ENCODE results near the gene DUS4L. TPM values are rescaled to one million over a fixed set of nuclear protein-coding genes. Genes with fewer than 3 reads are reported as not detected.
"Not testable (repeated sequence)": the region's sequence is repeated elsewhere in the genome, so short reads cannot be mapped to it uniquely, and the experiment has no call there.

DUS4L gene
- polyA plus RNA-seq, result 10 to 100 TPM in 1 of 4 donors, 1 to 10 TPM in 3; 3.5 to 13.8 (median 4.2) TPM
- long read RNA-seq, donor 1, partial matches to known transcripts, result 0 of 3 reads
- long read RNA-seq, donor 1, other reads (novel, unspliced or antisense), result 0 of 3 reads
- long read RNA-seq, donor 2, result 0 reads
- long read RNA-seq, donor 3, partial matches to known transcripts, result 12 of 13 reads
- long read RNA-seq, donor 3, other reads (novel, unspliced or antisense), result 0 of 13 reads
- long read RNA-seq, donor 4, result 0 reads
- long read RNA-seq, donor 5, partial matches to known transcripts, result 0 of 1 reads
- long read RNA-seq, donor 5, other reads (novel, unspliced or antisense), result 0 of 1 reads
- long read RNA-seq, donor 6, result 0 reads
- long read RNA-seq, donor 7, partial matches to known transcripts, result 0 of 2 reads
- long read RNA-seq, donor 7, other reads (novel, unspliced or antisense), result 0 of 2 reads
- long read RNA-seq, donor 8, result 0 reads
- long read RNA-seq, donor 9, result 0 reads
- long read RNA-seq, donor 10, partial matches to known transcripts, result 5 of 8 reads
- long read RNA-seq, donor 10, other reads (novel, unspliced or antisense), result 0 of 8 reads

- no peaks in the 10 kb centered on the region for H3K27me3 ChIP-seq (ENCODE audit: control insufficient read depth in 3 of 3, insufficient read depth in 3 of 3, low read length in 3 of 3)
- no peak for FAIRE-seq
- peaks cover 0 to 13% (median 10%) of the 10 kb centered on the region in 3 donors for H3K4me1 ChIP-seq (ENCODE audit: control insufficient read depth in 3 of 3, insufficient read depth in 2 of 3, low read depth in 1 of 3, low read length in 2 of 3)
- WGBS, 3 donors, result 0 to 1% (median 0%) methylated on average over 44 to 55 of the region's 55 CpGs
- H3K9me3 ChIP-seq (ENCODE audit: control insufficient read depth in 2 of 2, insufficient read depth in 1 of 2, low read depth in 1 of 2, low read length in 1 of 2), result no peaks in the 10 kb centered on the region
- H3K36me3 ChIP-seq (ENCODE audit: control insufficient read depth in 3 of 3, insufficient read depth in 2 of 3, low read depth in 1 of 3, low read length in 3 of 3), result no peaks in the 10 kb centered on the region
- DNase-seq, result peak; percentile 89 to 97
- H3K27ac ChIP-seq (ENCODE audit: low read depth in 1 of 3, low read length in 2 of 3), result peak within 1 kb of the TSS; percentile 97 to 100 (median 99)
- H3K4me3 ChIP-seq (ENCODE audit: low read depth in 1 of 3, low read length in 3 of 3), result peak within 1 kb of the TSS; percentile 81 to 88 (median 87)
Measured at GRCh38 chr7:107563775-107564552, at the start of gene DUS4L, which contains the start of gene COG5. DUS4L (plus strand) TSS chr7:107563971; CDS start chr7:107567071, 3,100 bp downstream. COG5 (minus strand) TSS chr7:107563920; CDS start chr7:107563896, 24 bp downstream.

GRCh38 chr7:107526672-107527071 lies 37.1 kb upstream of the DUS4L start:
- Histone ChIP-seq H3K27me3 (ENCODE audit: control insufficient read depth in 3 of 3, insufficient read depth in 3 of 3, low read length in 3 of 3) (no peaks in the 10 kb centered on the region), H3K27ac (ENCODE audit: low read depth in 1 of 3, low read length in 2 of 3) (no peak overlapping the region), H3K36me3 (ENCODE audit: control insufficient read depth in 3 of 3, insufficient read depth in 2 of 3, low read depth in 1 of 3, low read length in 3 of 3) (peaks cover 0 to 20% (median 3%) of the 10 kb centered on the region in 3 donors), H3K4me1 (ENCODE audit: control insufficient read depth in 3 of 3, insufficient read depth in 2 of 3, low read depth in 1 of 3, low read length in 2 of 3) (no peaks in the 10 kb centered on the region), H3K4me3 (ENCODE audit: low read depth in 1 of 3, low read length in 3 of 3) (no peak overlapping the region), H3K9me3 (ENCODE audit: control insufficient read depth in 2 of 2, insufficient read depth in 1 of 2, low read depth in 1 of 2, low read length in 1 of 2) (peaks cover 0 to 4% of the 10 kb centered on the region in 2 donors)
- WGBS, 3 donors, result 98 to 100% (median 98%) methylated on average over 2 of the region's 2 CpGs
- no peak for FAIRE-seq
- DNase-seq, result no peak

- Histone ChIP-seq H3K36me3 (ENCODE audit: control insufficient read depth in 3 of 3, insufficient read depth in 2 of 3, low read depth in 1 of 3, low read length in 3 of 3) (peaks cover 0 to 22% (median 3%) of the 10 kb centered on the region in 3 donors), H3K27ac (ENCODE audit: low read depth in 1 of 3, low read length in 2 of 3) (no peak overlapping the region), H3K9me3 (ENCODE audit: control insufficient read depth in 2 of 2, insufficient read depth in 1 of 2, low read depth in 1 of 2, low read length in 1 of 2) (no peaks in the 10 kb centered on the region), H3K27me3 (ENCODE audit: control insufficient read depth in 3 of 3, insufficient read depth in 3 of 3, low read length in 3 of 3) (no peaks in the 10 kb centered on the region), H3K4me3 (ENCODE audit: low read depth in 1 of 3, low read length in 3 of 3) (no peak overlapping the region), H3K4me1 (ENCODE audit: control insufficient read depth in 3 of 3, insufficient read depth in 2 of 3, low read depth in 1 of 3, low read length in 2 of 3) (no peaks in the 10 kb centered on the region)
- DNase-seq (no peak), FAIRE-seq (no peak)
- 85 to 87% (median 85%) methylated on average over 3 of the region's 3 CpGs for WGBS, 3 donors
Measured at GRCh38 chr7:107527196-107527595, 36.6 kb upstream of the DUS4L start.

- FAIRE-seq, result no peak
- no peak for DNase-seq
Measured at GRCh38 chr7:107528461-107528860, 35.3 kb upstream of the DUS4L start.

DNA sequence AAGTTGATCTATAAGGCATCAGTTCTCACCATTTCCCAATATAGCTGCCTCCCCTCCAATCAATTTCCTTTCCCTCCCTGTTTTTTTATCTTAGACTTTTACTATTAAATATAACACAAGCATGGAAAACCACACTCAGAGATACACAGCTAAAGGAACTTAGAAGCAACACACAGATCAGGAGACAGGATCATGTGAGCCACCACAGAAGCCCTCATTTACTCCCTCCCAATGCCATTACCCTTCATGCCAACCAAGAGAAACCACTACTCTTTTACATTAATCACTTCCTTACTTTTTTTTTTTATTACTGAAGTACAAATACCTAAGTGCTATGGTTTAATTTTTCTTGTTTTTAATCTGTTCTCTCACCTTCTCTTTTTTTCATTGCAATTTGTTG lies 33.0 kb upstream of the DUS4L start:
- FAIRE-seq, result no peak
- H3K4me1 ChIP-seq (ENCODE audit: control insufficient read depth in 3 of 3, insufficient read depth in 2 of 3, low read depth in 1 of 3, low read length in 2 of 3), result no peaks in the 10 kb centered on the region

More at GRCh38 chr7:107528461-107528860, 35.3 kb upstream of the DUS4L start:
- Histone ChIP-seq H3K27ac (ENCODE audit: low read depth in 1 of 3, low read length in 2 of 3) (no peak overlapping the region), H3K4me1 (ENCODE audit: control insufficient read depth in 3 of 3, insufficient read depth in 2 of 3, low read depth in 1 of 3, low read length in 2 of 3) (no peaks in the 10 kb centered on the region), H3K4me3 (ENCODE audit: low read depth in 1 of 3, low read length in 3 of 3) (no peak overlapping the region), H3K36me3 (ENCODE audit: control insufficient read depth in 3 of 3, insufficient read depth in 2 of 3, low read depth in 1 of 3, low read length in 3 of 3) (peaks cover 0 to 19% (median 3%) of the 10 kb centered on the region in 3 donors), H3K27me3 (ENCODE audit: control insufficient read depth in 3 of 3, insufficient read depth in 3 of 3, low read length in 3 of 3) (no peaks in the 10 kb centered on the region), H3K9me3 (ENCODE audit: control insufficient read depth in 2 of 2, insufficient read depth in 1 of 2, low read depth in 1 of 2, low read length in 1 of 2) (no peaks in the 10 kb centered on the region)

GRCh38 chr7:107534139-107534538 lies 29.6 kb upstream of the DUS4L start:
- Histone ChIP-seq H3K27ac (ENCODE audit: low read depth in 1 of 3, low read length in 2 of 3) (no peak overlapping the region), H3K27me3 (ENCODE audit: control insufficient read depth in 3 of 3, insufficient read depth in 3 of 3, low read length in 3 of 3) (no peaks in the 10 kb centered on the region), H3K9me3 (ENCODE audit: control insufficient read depth in 2 of 2, insufficient read depth in 1 of 2, low read depth in 1 of 2, low read length in 1 of 2) (no peaks in the 10 kb centered on the region), H3K4me1 (ENCODE audit: control insufficient read depth in 3 of 3, insufficient read depth in 2 of 3, low read depth in 1 of 3, low read length in 2 of 3) (no peaks in the 10 kb centered on the region), H3K36me3 (ENCODE audit: control insufficient read depth in 3 of 3, insufficient read depth in 2 of 3, low read depth in 1 of 3, low read length in 3 of 3) (peaks cover 0 to 13% (median 3%) of the 10 kb centered on the region in 3 donors), H3K4me3 (ENCODE audit: low read depth in 1 of 3, low read length in 3 of 3) (no peak overlapping the region)
- DNase-seq (no peak), FAIRE-seq (no peak)

More for the DNA sequence above, 33.0 kb upstream of the DUS4L start:
- Histone ChIP-seq H3K36me3 (ENCODE audit: control insufficient read depth in 3 of 3, insufficient read depth in 2 of 3, low read depth in 1 of 3, low read length in 3 of 3) (peaks cover 0 to 12% (median 3%) of the 10 kb centered on the region in 3 donors), H3K27ac (ENCODE audit: low read depth in 1 of 3, low read length in 2 of 3) (no peak overlapping the region), H3K4me3 (ENCODE audit: low read depth in 1 of 3, low read length in 3 of 3) (no peak overlapping the region), H3K9me3 (ENCODE audit: control insufficient read depth in 2 of 2, insufficient read depth in 1 of 2, low read depth in 1 of 2, low read length in 1 of 2) (no peaks in the 10 kb centered on the region), H3K27me3 (ENCODE audit: control insufficient read depth in 3 of 3, insufficient read depth in 3 of 3, low read length in 3 of 3) (no peaks in the 10 kb centered on the region)
- DNase-seq, result no peak

DNA sequence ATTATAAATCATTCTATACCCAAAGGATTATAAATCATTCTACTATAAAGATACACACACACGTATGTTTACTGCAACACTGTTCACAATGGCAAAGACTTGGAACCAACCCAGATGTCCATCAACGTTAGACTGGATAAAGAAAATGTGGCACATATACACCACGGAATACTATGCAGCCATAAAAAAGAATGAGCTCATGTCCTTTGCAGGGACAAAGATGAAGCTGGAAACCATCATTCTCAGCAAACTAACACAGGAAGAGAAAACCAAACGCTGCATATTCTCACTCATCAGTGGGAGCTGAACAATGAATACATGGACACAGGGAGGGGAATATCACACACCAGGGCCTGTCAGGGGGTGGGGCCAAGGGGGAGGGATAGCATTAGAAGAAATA lies 26.5 kb upstream of the DUS4L start:
- FAIRE-seq; H3K4me3 ChIP-seq (ENCODE audit: low read depth in 1 of 3, low read length in 3 of 3); H3K27ac ChIP-seq (ENCODE audit: low read depth in 1 of 3, low read length in 2 of 3); H3K4me1 ChIP-seq (ENCODE audit: control insufficient read depth in 3 of 3, insufficient read depth in 2 of 3, low read depth in 1 of 3, low read length in 2 of 3); H3K9me3 ChIP-seq (ENCODE audit: control insufficient read depth in 2 of 2, insufficient read depth in 1 of 2, low read depth in 1 of 2, low read length in 1 of 2); DNase-seq; H3K27me3 ChIP-seq (ENCODE audit: control insufficient read depth in 3 of 3, insufficient read depth in 3 of 3, low read length in 3 of 3): not testable (repeated sequence)
- H3K36me3 ChIP-seq (ENCODE audit: control insufficient read depth in 3 of 3, insufficient read depth in 2 of 3, low read depth in 1 of 3, low read length in 3 of 3), result peaks cover 0 to 11% (median 3%) of the 10 kb centered on the region in 3 donors
- WGBS, 3 donors, result 92 to 96% (median 93%) methylated on average over 4 of the region's 4 CpGs

- no peak for FAIRE-seq
- H3K27ac ChIP-seq (ENCODE audit: low read depth in 1 of 3, low read length in 2 of 3), result no peak overlapping the region
- H3K36me3 ChIP-seq (ENCODE audit: control insufficient read depth in 3 of 3, insufficient read depth in 2 of 3, low read depth in 1 of 3, low read length in 3 of 3), result peaks cover under 1 to 14% (median 3%) of the 10 kb centered on the region in 3 donors
- no peaks in the 10 kb centered on the region for H3K4me1 ChIP-seq (ENCODE audit: control insufficient read depth in 3 of 3, insufficient read depth in 2 of 3, low read depth in 1 of 3, low read length in 2 of 3)
- peak; percentile 5 to 8 for DNase-seq
- H3K4me3 ChIP-seq (ENCODE audit: low read depth in 1 of 3, low read length in 3 of 3), result no peak overlapping the region
- 24 to 57% (median 25%) methylated on average over 2 of the region's 2 CpGs for WGBS, 3 donors
- H3K9me3 ChIP-seq (ENCODE audit: control insufficient read depth in 2 of 2, insufficient read depth in 1 of 2, low read depth in 1 of 2, low read length in 1 of 2), result no peaks in the 10 kb centered on the region
- no peaks in the 10 kb centered on the region for H3K27me3 ChIP-seq (ENCODE audit: control insufficient read depth in 3 of 3, insufficient read depth in 3 of 3, low read length in 3 of 3)
Measured at GRCh38 chr7:107538001-107538400, 25.8 kb upstream of the DUS4L start.

Measured in small intestine (tissue), 16 donors.